GM23248 (cell line): Measurements from ENCODE around the gene SHISA8. TPM values are rescaled to one million over a fixed set of nuclear protein-coding genes. Genes with fewer than 3 reads are reported as not detected.

Experiments used
- DNase-seq: peaks from one replicate; pipeline ENCODE4 v3.0.0-alpha.2; 2015
- H2AFZ ChIP-seq: fragments of 200-600 bp; sonication (generic); 2 replicates; pipeline ENCODE4 v1.6.1; 2016; ENCODE audit warnings: antibody characterized with exemption
- H3F3A ChIP-seq: fragments of 200-600 bp; sonication (generic); 2 replicates; pipeline ENCODE4 v1.6.1; 2016; ENCODE audit warnings: mild to moderate bottlenecking, antibody characterized with exemption, mixed run types; ENCODE audit not compliant: insufficient read depth
- H3K27ac ChIP-seq: fragments of 200-600 bp; sonication (generic); 2 replicates; pipeline ENCODE4 v1.5.1; 2016; ENCODE audit warnings: mild to moderate bottlenecking
- H3K27me3 ChIP-seq: fragments of 200-600 bp; sonication (generic); replicated peaks from 2 replicates; pipeline ENCODE4 v1.6.1; 2016; ENCODE audit warnings: mild to moderate bottlenecking; ENCODE audit not compliant: insufficient read depth
- H3K36me3 ChIP-seq: fragments of 200-600 bp; sonication (generic); 2 replicates; pipeline ENCODE4 v1.6.1; 2016; ENCODE audit warnings: low read depth, mild to moderate bottlenecking
- H3K4me1 ChIP-seq: fragments of 200-600 bp; sonication (generic); 2 replicates; pipeline ENCODE4 v1.6.1; 2016; ENCODE audit warnings: mild to moderate bottlenecking; ENCODE audit not compliant: insufficient read depth
- H3K4me2 ChIP-seq: fragments of 200-600 bp; sonication (generic); one replicate; pipeline ENCODE4 v1.6.1; 2016; ENCODE audit warnings: mild to moderate bottlenecking; ENCODE audit not compliant: unreplicated experiment
- H3K4me3 ChIP-seq: fragments of 200-600 bp; sonication (generic); 2 replicates; pipeline ENCODE4 v1.5.1; 2016; ENCODE audit warnings: mild to moderate bottlenecking
- H3K79me2 ChIP-seq: fragments of 200-600 bp; sonication (generic); 2 replicates; pipeline ENCODE4 v1.6.1; 2016; ENCODE audit warnings: mild to moderate bottlenecking; ENCODE audit not compliant: insufficient read depth
- H3K9ac ChIP-seq: fragments of 200-600 bp; sonication (generic); 2 replicates; pipeline ENCODE4 v1.6.1; 2016; ENCODE audit warnings: mild to moderate bottlenecking
- H3K9me2 ChIP-seq: fragments of 200-600 bp; sonication (generic); 2 replicates; pipeline ENCODE4 v1.6.1; 2016; ENCODE audit warnings: mixed run types, mild to moderate bottlenecking, moderate library complexity; ENCODE audit not compliant: insufficient read depth
- H3K9me3 ChIP-seq: fragments of 200-600 bp; sonication (generic); one replicate; pipeline ENCODE4 v1.6.1; 2017; ENCODE audit warnings: low read depth
- H4K20me1 ChIP-seq: fragments of 200-600 bp; sonication (generic); 2 replicates; pipeline ENCODE4 v1.6.0; 2016; ENCODE audit not compliant: insufficient read depth
- EZH2 ChIP-seq: fragments of 200-600 bp; sonication (generic); IDR thresholded peaks from 2 replicates; pipeline ENCODE4 v1.6.1; 2018; ENCODE audit warnings: antibody characterized with exemption, mild to moderate bottlenecking; ENCODE audit not compliant: insufficient read depth, poor library complexity, severe bottlenecking
- EZH2phosphoT487 ChIP-seq: fragments of 200-600 bp; sonication (generic); IDR thresholded peaks from 2 replicates; pipeline ENCODE4 v1.6.1; 2018; ENCODE audit warnings: antibody characterized with exemption, moderate library complexity, mild to moderate bottlenecking, low read depth; ENCODE audit not compliant: insufficient read depth
- WGBS, 2 experiments: methylation state at CpG; one replicate each; pipeline ENCODE4 v1.1.6; 2015 to 2017; ENCODE audit warnings: low lambda C conversion rate in 2 of 2, low coverage in 1 of 2; ENCODE audit errors: missing lambda C conversion rate in 2 of 2; 5-methylcytosine and 5-hydroxymethylcytosine counted together
- in situ Hi-C: fragments of 300-500 bp; cut with MboI; formaldehyde crosslinking; loops from 2 replicates; pipeline ENCODE4 v1.15.0; 2020
- polyA plus RNA-seq: library from polyadenylated mRNA; unstranded; fragments of >200 nt; fragmentation: Nextera tagmentation; extraction: Ambion mirVana; gene quantifications from 2 replicates; pipeline ENCODE4 v1.2.1, GENCODE V29; 2016
- total RNA-seq: library from RNA; depleted of rRNA; stranded (reverse); fragments of >200 nt; shearing (Covaris generic); gene quantifications from 2 replicates; pipeline ENCODE4 v1.2.3, GENCODE V29; 2014

The SHISA8 gene
- total and polyA plus RNA-seq, 2 experiments from 2014 or later: not detected

GRCh38 chr22:41920271-41920976 is 5.5 kb upstream of the SHISA8 start:
- H3K9ac ChIP-seq: no peak overlapping the region
- peak overlapping the region; percentile 64; the same call in 1 of the 2 replicates for H3K4me3 ChIP-seq
- H3K4me2 ChIP-seq: peak overlapping the region; percentile 67
- no peak overlapping the region for H3K27ac ChIP-seq
- H3K4me1 ChIP-seq: no peaks in the 10 kb centered on the region
- peak overlapping the region; percentile 82 for H2AFZ ChIP-seq
- H3K36me3 ChIP-seq: no peaks in the 10 kb centered on the region
- H3K79me2 ChIP-seq: no peaks in the 10 kb centered on the region
- no peaks in the 10 kb centered on the region for H3K9me3 ChIP-seq
- peaks cover 21% of the 10 kb centered on the region for H3K27me3 ChIP-seq
- H3K9me2 ChIP-seq: no peaks in the 10 kb centered on the region
- H3F3A ChIP-seq: 0 out of 2 replicates have a peak, but pooled peaks cover 12% of the 10 kb centered on the region
- WGBS, 2 experiments: 65 to 75% methylated on average over 15 to 21 of the region's 21 CpGs
- H4K20me1 ChIP-seq: no peaks in the 10 kb centered on the region
- in situ Hi-C loops: no loop called here
- no peak for TF ChIP-seq EZH2
- no peak for TF ChIP-seq EZH2phosphoT487
- no peak for DNase-seq

- Histone ChIP-seq H3K27me3 (peaks cover 23% of the 10 kb centered on the region), H3K79me2 (no peaks in the 10 kb centered on the region), H3K4me3 (peak overlapping the region; percentile 64), H4K20me1 (no peaks in the 10 kb centered on the region), H3F3A (0 out of 2 replicates have a peak, but pooled peaks cover 12% of the 10 kb centered on the region), H3K4me1 (no peaks in the 10 kb centered on the region), H3K9me3 (no peaks in the 10 kb centered on the region), H3K9ac (no peak overlapping the region), H3K4me2 (peak overlapping the region; percentile 67), H3K27ac (no peak overlapping the region), H3K36me3 (no peaks in the 10 kb centered on the region), H2AFZ (peak overlapping the region; percentile 82), H3K9me2 (no peaks in the 10 kb centered on the region)
- DNase-seq: peak; percentile 62
- 6 to 7% methylated on average over 43 to 51 of the region's 62 CpGs for WGBS, 2 experiments
- TF ChIP-seq EZH2: no peak
- TF ChIP-seq EZH2phosphoT487: no peak
- in situ Hi-C loops: no loop called here
Measured at GRCh38 chr22:41919357-41920224, 4.7 kb upstream of the SHISA8 start.

- Histone ChIP-seq H3K36me3 (no peaks in the 10 kb centered on the region), H3K79me2 (no peaks in the 10 kb centered on the region), H4K20me1 (no peaks in the 10 kb centered on the region), H3K9me3 (no peaks in the 10 kb centered on the region), H3K27ac (no peak overlapping the region), H3F3A (0 out of 2 replicates have a peak, but pooled peaks cover 12% of the 10 kb centered on the region), H3K4me2 (no peak overlapping the region), H3K9me2 (no peaks in the 10 kb centered on the region), H3K4me1 (no peaks in the 10 kb centered on the region), H2AFZ (no peak overlapping the region), H3K4me3 (no peak overlapping the region), H3K27me3 (peaks cover 28% of the 10 kb centered on the region), H3K9ac (no peak overlapping the region)
- WGBS, 2 experiments: 70 to 73% methylated on average over 20 to 23 of the region's 23 CpGs
- peak; percentile 37 for DNase-seq
- in situ Hi-C loops: no loop called here
- TF ChIP-seq EZH2 (no peak), EZH2phosphoT487 (no peak)
Measured at GRCh38 chr22:41917903-41918791, 3.3 kb upstream of the SHISA8 start.

- Histone ChIP-seq H3K9me2 (no peaks in the 10 kb centered on the region), H3K9me3 (no peaks in the 10 kb centered on the region), H3K36me3 (no peaks in the 10 kb centered on the region), H3K27me3 (peaks cover 35% of the 10 kb centered on the region), H3K9ac (no peak overlapping the region), H3F3A (0 out of 2 replicates have a peak, but pooled peaks cover 12% of the 10 kb centered on the region), H3K4me1 (no peaks in the 10 kb centered on the region), H3K79me2 (no peaks in the 10 kb centered on the region), H4K20me1 (no peaks in the 10 kb centered on the region), H3K4me3 (no peak overlapping the region), H3K4me2 (no peak overlapping the region), H3K27ac (no peak overlapping the region), H2AFZ (no peak overlapping the region)
- DNase-seq: no peak
- WGBS, 2 experiments: 57 to 60% methylated on average over 11 of the region's 11 CpGs
- in situ Hi-C loops: no loop called here
- no peak for TF ChIP-seq EZH2
- no peak for TF ChIP-seq EZH2phosphoT487
Measured at GRCh38 chr22:41917375-41917902, 2.6 kb upstream of the SHISA8 start.
